GM18909 (cell line): Measurements from ENCODE around the gene NPPA.
"Not testable (repeated sequence)": the region's sequence is repeated elsewhere in the genome, so short reads cannot be mapped to it uniquely, and the experiment has no call there.

Experiments
- ATAC-seq: cut with Tn5 transposase; IDR thresholded peaks from one replicate; pipeline ENCODE4 v1.9.1; 2021; ENCODE audit warnings: mild to moderate bottlenecking; ENCODE audit not compliant: unreplicated experiment, poor library complexity

NPPA gene

DNA sequence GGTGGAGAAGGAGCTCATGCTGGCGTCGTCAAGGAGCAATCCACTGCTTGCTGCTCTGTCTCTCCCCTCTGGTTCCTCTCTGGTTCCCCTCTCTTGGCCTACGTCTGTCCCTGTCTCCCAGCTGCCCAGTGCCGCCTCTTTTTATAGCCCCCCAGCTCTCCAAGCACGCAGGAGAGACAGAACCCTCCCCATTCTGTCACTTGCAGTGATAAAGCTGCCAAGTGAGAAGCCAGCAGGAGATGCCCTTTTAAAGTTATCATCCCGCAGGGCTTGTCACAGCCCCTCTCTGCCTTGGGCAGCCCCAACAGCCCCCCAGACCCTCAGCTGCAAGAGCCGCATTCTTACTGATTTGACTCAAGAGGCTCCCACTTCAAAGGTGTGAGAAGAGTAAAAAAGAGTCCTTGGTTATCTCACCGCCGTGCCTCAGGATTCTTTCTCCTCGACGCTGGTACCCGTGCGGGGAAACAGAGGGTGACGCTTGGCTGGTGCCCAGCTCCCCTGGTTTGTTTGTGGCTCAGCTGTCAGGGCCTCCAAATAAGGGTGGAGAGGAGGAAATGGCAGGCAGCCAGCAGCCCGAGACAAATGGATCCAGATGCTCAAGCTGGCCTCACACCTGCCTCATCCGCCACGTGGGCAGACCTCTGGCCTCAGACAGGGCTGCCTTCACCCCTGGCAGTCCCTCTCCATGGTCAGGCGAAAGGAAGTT, at the start of gene NPPA:
Gene NPPA, minus strand, starts transcription at position 117 of the 706 bp plus-strand sequence. Its CDS starts 99 bp downstream, at position 18.
- no peak for ATAC-seq

DNA sequence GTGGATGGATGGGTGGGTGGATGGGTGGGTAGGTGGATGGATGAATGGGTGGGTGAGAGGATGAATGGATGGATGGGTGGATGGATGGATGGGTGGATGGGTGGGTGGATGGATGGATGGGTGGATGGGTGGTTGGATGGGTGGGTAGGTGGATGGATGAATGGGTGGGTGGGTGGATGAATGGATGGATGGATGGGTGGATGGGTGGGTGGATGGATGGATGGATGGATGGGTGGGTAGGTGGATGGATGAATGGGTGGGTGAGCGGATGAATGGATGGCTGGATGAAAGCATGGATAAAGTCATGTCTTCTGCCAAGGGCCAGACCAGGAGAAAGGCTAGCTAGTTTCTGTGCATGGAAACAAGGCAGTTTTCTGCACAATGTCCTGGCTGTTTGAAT, 46.9 kb upstream of the NPPA start:
- ATAC-seq = not testable (repeated sequence)

DNA sequence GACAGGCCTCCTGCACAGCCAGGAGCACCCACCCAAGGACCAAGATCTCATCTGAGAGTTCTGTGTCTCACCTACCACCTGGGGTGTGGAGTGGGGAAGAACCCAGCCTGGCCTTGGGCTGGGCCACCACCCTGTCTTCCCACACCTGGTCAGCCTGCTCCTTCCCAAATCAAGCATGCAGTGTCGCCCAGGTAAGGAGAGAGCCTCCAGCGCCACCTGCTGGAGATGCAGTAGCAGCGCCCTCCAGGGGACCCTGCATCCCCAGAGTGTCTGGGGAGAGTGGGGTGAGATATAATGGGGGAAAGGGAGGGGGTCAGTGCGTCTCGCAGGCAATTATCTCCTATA, 46.3 kb upstream of the NPPA start:
- no peak for ATAC-seq

DNA sequence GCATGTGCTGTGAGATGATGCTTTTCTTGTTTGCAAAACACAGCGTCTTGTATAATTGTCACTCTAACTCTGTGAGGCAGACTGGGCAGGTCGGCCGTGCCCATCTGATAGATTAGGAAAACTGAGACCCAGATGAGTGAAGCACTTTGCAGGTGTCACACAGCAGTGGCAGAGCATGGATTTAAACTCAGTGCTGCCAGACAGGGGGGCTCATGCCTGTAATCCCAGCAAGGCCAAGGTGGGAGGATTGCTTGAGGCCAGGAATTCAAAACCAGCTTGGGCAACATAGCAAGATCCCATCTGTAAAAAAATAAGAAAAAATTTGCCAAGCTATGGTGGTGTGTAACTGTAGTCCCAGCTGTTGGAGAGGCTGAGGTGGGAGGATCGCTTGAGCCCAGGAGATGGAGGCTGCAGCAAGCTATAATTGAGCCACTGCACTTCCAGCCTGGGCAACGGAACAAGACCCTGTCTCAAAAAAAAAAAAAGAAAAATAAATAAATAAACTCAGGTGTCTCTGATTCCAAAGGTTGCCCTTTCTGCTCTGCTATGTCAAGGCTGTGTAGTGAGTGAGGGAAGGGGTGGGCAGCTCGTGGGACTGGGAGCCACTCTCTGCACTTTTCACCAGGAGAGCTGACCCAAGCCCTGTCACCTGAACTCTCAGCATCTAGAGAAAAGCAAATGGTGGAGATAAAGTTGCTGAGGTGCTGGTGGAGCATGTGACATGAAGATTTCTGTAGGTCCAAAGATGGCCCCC, 44.0 kb upstream of the NPPA start:
- ATAC-seq = no peak

DNA sequence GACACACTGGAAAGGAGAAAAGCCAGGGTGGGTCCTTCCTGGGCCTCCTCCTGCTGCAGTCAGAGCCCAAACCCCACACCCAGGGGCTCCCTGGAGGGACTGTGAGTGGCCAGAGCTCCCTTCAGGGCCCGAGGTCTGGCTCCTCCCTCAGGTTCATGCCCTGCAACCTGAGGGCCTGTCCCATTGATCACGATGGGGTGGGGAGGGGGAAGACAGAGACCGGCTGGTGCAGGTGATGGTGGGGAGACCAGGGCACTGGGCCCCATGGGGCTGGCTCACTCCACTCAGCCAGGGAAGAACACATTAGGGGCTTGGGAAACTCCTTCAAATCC, 41.3 kb upstream of the NPPA start:
- no peak for ATAC-seq

DNA sequence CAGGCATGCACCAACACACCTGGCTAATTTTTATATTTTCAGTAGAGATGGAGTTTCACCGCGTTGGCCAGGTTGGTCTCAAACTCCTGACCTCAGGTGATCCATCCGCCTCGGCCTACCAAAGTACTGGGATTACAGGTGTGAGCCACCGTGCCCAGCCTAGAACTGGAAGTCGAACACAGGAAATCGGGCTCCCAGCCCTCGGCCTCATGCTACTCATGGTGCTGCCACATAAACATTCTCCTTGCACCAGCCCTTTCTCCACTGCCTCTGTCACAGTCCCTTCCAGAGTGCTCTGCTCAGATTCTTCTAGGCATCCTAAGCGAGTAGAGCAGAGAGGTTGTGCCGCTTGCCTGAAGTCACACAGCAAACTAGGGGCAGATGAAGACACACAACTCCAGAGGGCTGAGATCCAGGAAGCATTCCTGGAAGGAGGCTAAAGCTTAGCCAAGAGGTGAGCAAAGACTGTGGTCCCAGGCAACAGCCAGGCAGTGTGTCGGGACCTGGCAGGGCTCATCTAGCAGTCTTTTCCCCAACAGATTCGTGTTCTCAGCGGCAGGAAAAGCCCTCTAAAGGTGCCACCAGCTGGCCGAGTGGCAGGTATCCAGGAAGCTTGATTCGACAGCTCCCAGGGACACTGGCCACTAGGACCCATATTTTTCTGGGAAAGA, 40.8 kb upstream of the NPPA start:
- no peak for ATAC-seq

DNA sequence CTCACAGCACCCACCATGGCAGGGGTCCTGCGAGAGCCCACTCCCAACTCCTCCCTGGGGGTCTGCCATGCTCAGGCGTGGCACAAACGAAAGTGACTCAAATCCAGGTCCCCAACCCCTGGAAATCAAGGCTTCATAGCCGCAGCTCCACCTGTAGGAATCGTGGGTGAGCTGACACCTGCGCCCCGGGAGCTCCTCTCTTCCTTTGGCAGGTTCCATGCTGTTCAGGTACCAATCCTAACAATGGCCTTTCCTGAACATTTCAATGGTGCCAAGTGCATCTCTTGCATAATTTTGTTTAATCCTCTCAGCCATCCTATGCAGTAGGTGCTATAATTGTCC, 40.1 kb upstream of the NPPA start:
- no peak for ATAC-seq

DNA sequence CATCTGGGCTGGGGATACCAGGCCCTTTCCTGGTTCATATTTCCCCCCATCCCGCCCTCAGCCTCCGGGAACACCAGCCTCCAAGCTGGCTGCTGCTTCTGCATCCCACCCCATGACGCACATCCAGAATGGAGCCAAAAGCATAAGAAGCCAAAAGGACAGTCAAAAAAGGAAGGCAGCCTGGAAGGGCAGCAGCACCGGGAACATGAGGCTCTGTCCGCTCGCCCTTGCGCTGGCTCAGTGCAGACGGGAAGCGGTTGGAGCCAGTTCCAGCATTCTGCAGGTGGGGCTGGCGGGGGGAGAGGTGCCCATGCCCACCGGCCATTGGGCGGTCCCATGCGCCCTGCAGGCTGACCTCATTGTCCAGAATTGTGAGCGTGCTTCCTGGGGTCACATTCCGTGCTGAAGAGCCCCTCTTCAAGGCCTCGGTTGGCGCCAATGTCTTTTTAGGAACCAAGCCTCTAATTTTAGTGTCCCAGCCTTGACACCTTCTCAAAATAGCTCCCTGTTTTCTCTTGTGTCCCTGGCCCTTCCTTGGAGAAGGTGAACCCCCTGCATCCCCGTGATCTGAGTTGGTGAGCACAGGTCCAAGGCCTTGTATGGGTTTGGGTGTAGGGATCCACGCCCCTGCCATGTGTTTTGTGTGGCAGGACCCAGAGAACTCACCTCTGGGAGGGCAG, 39.5 kb upstream of the NPPA start:
- ATAC-seq = no peak

DNA sequence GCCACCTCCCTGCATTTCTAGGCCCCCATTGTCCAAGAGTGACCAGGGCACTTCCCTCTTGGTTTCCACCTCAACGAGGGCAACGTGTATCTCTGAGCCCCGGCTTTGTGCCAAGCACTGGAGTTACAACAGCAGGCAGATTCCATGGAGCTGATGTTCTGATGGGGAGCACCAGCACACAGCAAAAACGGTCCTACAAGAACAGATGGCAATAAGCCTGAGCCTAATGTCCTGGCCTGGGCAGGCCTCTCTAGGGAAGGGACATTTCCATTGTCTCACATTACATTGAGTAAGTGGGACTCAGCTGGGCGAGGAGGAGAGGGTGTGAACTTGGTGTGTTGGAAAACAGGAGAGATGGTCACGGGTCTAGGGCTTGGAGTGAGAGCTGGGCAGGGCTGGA, 38.3 kb upstream of the NPPA start:
- no peak for ATAC-seq

DNA sequence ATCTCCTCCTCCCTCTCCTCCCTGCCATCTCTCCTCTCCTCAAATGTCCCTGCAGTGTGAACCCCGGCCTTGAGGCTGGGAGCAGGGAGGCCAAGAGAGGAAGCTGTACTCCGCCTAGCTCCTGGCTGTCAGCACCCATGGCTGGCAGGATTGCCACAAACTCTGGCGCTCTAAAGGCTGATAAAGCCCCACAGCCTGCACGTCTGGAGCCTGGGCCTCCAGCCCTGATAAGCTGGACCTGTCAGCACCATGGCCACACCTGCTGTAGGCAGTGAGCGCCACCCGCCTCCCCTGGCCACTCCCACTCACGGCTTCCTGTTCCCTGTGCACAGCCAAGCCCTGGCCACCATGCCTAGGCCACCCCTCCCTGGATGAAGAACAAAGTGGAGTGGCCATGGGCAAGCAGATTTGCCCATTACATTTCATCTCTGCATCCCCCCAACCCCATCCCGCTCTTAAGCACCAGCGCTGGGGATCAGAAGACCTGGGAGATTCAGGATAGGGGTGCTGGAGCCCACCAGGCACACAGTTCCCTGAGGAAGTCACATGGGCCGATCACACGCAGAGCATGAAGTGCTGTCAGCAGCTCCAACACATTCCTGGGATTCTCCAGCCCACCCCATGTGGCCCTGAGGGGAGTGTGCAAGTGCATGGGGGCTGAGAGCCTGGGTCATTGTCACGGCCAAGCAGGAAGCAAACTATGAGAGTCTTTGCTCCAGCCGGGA, 35.4 kb upstream of the NPPA start:
- ATAC-seq = no peak

DNA sequence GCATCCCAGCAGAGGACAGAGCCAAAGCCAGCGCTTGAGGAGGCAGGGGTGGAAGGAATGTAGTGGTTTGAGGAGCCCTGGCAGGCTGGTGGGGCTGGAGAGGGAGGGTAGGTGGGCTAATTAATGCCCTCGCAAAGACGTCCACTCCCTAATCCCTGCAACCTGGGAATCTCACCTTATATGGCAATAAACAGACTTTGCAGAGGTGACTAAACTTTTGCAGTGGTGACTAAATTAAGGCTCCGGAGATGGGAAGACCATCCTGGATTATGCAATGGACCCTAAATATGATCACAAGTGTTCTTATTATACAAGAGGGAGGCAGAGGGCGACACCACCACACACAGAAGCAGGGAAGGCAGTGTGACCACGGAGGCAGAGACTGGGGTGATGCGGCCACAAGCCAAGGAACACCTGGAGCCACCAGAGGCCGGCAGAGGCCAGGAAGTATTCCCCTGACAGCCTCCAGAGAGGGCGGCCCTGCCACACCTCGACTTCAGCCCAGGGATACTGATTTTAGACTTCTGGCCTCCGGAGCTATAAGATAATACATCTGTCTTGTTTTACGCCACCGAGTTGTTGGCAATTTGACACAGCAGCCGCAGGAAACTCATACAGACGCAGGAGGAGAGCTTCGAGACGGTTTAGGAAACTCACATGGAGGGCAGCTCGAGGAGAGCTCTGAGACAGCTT, 34.3 kb upstream of the NPPA start:
- ATAC-seq = no peak

DNA sequence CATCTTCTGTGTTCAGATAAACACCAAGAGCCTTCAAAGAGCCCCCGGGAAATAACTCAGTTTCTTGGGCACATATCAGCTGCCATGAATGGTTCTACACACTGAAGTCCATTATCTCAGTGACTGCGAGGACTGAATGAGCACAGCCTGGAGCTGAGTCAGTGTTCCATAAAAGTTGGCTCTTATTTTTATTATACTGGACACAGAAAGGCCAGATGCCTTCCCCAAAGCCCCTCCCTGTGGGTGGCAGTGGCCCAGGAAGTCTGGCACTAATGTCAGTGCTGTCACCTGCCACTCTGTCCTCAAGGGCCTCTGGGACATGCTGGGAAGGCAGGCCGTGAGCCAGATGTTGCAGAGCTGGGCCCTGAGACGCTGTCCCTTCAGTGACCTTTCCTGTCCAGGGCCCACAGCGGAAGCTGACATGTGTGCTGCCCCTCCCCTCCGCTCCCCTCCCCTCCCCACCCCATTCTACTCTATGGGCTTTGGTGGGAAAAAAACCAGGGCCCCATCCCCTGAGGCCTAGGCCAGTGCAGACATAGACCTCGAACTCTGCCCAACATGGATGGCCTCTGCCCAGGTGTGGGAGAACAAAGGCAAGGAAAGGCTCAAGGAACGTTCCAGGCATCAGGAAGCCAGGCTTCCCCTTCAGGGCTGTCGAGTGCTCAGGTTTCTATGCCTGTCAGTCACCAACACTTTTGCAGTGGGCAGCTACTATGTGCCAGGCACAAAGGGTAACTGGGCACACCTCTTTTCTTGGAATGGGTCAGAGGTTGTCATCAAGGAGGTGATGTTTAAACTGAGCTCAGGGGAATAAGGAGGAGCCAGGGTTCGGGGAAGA, 33.5 kb upstream of the NPPA start:
- no peak for ATAC-seq

DNA sequence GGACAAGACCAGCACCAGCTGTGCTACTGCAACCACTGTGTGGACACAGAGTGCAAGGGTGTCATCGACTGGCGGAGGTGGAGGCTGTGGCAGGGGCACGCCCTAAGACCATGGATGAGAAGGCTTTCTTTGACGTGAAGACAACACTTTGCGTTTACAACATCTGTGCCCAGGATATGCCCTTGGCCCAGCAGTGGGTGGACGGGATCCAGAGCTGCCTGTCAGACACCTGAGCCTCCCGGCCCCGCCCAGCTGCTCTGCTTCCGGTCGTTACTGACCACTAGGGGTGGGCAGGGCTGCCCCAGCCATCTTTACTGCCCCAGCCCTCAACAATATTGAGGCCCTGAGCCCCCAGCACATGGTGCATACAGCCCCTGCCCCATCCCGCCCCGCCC, 32.6 kb upstream of the NPPA start:
- no peak for ATAC-seq

DNA sequence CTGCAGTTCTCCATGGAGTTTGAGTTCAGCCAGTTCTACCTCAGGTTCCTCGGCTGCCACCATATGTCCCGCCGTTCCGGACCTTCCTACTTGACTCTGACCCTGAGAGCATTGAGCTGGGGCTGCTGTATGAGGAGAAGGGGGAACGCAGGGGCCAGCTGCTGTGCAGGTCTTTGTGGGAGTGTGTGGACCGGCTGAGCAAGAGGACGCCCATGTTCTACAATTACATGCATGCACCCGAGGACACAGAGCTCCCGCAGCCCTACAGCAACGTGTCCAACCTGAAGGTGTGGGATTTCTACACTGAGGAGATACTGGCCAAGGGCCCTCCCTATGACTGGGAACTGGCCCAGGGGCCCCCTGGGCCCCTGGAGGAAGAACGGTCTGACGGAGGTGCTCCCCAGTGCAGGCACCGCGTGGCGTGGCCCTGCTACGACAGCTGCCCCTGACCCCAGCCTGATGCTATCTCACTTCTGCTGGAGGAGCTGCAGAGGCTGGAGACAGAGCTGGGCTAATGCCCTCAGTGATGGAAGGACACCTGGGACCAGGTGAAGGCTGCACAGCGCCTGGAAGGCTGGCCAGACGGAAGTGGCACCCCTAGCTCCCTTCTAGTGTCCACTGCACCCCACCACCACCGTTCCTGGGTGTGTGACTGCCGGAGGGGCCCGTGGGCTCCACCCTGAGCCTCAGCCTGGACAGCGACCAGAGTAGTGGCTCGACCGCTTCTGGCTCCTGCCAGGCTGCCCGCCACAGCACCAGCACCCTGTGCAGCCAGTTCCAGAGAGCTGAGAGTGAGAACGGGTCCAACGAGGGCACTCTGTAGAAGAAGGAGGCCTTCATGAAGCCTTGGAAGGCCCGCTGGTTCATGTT, 32.0 kb upstream of the NPPA start:
- ATAC-seq = no peak

DNA sequence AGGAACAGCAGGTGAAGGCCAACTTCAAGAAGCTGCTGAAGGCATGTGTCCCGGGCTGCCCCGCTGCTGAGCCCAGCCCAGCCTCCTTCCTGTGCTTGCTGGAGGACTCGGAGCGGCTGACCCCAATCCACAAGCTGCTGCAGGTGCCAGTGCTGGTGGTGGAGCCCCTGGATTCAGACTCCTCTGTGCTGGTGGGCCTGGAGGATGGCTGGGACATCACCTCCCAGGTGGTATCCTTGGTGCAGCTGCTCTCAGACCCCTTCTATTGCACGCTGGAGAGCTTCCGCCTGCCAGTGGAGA, 31.3 kb upstream of the NPPA start:
- ATAC-seq = no peak

DNA sequence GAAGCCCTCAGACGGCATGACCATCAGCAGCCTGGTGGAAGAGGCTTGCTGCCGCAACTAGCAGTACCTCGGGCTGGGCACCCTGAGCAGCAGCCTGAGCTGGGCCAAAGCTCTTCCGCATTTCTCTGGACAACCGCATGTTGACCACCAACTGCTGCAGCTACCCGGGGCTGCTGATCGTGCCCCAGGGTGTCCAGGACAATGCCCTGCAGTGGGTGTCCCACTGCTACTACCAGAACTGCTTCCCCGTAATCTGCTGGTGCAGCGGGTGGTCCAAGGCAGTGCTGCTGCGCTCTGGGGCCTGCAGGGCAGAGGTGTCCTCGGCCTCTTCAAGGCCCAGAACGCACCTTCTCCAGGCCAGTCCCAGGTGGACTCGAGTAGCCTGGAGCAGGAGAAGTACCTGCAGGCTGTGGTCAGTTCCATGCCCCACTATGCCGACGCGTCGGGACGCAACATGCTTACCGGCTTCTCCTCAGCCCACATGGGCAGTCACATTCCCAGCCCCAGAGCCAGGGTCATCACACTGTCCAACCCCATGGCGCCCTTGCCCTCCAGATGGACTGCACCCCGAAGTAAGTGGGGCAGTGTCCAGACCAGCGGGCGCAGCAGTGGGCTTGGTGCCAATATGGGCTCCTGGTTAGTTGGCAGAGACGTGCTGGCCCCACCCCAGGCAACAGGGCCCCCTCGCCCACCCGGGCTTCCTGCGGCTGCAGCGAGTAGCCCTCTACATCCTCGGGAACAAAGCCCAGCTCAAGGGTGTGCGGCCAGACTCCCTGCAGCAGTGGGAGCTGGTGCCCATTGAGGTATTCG, 30.7 kb upstream of the NPPA start:
- no peak for ATAC-seq

DNA sequence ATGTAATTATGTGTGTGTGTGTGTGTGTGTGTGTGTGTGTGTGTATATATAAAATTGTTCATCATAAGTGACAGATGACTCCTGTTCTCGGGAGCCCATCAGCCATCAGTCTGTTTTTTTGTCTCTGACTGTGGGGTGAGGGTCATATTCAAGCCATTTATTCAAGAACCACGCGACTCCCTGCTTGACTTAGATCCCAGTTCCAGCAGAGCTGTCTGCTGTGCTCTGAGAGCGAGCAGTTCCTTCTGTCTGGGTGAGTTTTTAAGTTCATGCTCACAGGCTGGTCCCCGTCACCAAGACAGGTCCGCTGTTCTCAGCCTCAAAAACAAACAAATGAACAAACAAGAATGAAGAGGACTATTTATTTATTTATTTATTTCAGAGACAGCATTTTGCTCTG, 29.5 kb upstream of the NPPA start:
- ATAC-seq = no peak

DNA sequence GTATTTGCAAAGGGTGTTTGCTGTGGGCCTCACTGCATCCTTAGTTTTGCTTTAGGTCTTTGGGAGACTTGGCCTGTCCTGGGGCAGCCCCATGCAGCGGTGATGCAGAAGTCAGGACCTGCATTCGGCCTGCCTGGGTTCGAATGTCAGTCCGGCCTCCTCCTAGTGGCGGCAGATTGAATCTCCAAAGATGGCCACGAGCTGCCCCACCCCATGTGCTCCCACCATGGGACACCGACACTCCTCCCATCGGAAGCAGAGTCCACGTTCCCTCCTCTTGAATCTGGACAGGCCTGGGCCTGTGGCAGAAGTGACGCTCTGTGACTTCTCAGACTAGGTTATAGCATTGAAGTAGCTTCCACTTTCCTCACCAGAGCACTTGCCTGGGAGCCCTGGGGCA, 27.5 kb upstream of the NPPA start:
- no peak for ATAC-seq
